Fibroblast of lung (primary cell): ENCODE results near the gene MBOAT1.

Experiments used
- CTCF ChIP-seq, 2 donors: IDR thresholded peaks in 1 of 2; conservative IDR thresholded peaks in 1 of 2; 1 replicate in 1 of 2; 2 replicates in 1 of 2; pipeline ENCODE4 v1.5.1; 2011 to 2012; ENCODE audit warnings: low read length in 2 of 2, control low read depth in 1 of 2, inconsistent platforms in 1 of 2, low read depth in 1 of 2, mild to moderate bottlenecking in 1 of 2
- EZH2 ChIP-seq: IDR thresholded peaks from 2 replicates; pipeline ENCODE4 v1.5.1; 2012; ENCODE audit warnings: low read length, control low read depth, mild to moderate bottlenecking; ENCODE audit errors: missing control alignments

DNA sequence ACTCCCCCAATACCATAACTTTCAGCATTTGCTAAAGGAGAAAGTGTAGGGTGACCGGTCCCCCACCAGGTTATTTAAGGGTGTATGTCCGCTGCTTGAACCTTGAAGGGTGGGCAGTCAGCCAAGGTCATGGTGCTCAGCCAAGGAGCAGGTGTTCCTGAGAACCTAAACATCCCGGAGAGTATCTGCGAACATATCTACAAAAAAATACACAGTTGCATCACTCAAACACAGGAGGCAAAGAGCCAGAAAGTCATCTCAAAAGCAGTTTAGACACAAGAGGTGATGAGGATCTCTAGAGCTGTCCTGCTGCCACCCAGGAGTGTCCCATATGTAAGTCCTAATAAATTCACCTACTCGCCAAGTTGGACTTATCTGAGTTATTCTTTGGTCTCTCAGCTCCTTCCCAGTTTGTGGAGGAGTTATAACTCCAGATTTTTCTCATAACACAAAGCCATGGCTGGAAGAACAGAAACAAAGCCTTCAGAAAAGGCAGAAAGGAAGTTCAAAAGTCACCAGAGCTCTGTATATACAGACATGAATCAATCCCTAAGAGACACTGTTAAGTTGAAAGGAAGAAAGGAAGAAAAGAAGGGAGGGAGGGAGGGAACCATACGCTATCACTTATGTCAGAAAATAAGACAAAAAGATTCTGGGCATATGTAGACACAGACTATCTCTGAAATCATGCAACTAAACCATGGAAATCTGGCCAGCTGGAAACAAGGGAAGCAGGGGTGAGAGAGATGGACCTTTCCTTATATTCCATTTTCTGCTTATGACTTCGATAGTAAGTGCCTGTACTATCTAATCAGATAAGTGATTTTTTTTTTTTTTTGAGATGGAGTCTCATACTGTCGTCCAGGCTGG is 11.3 kb downstream of the MBOAT1 start:
- no peak for TF ChIP-seq EZH2
- TF ChIP-seq CTCF (conservative IDR thresholded peaks at IDR 0.05 in 1 of 2, IDR thresholded peaks at IDR 0.05 in 1 of 2; ENCODE audit: low read depth in 1 of 2, low read length in 2 of 2), result no peak
